GM23338 (cell line): ENCODE measurements around the gene CAMKV. TPM values are rescaled to one million over a fixed set of nuclear protein-coding genes. Genes with fewer than 3 reads are reported as not detected.

ENCODE experiments used
- ATAC-seq: fragments of 200-7000 bp; cut with Tn5 transposase; 3 replicates; pipeline ENCODE4 v1.9.1; 2020
- DNase-seq: peaks from one replicate; pipeline ENCODE4 v3.0.0-alpha.2; 2015; ENCODE audit warnings: low spot score
- H2AFZ ChIP-seq: fragments of 200-600 bp; sonication (generic); 2 replicates; pipeline ENCODE4 v1.8.0; 2016; ENCODE audit warnings: antibody characterized with exemption, mild to moderate bottlenecking, moderate library complexity
- H3F3A ChIP-seq: fragments of 200-600 bp; sonication (generic); replicated peaks from 2 replicates; pipeline ENCODE4 v1.8.0; 2017; ENCODE audit warnings: antibody characterized with exemption, mixed run types, low read depth
- H3K27ac ChIP-seq: fragments of 200-600 bp; sonication (generic); 2 replicates; pipeline ENCODE4 v1.6.1; 2016; ENCODE audit warnings: low read depth
- H3K27me3 ChIP-seq: fragments of 200-600 bp; sonication (generic); 2 replicates; pipeline ENCODE4 v1.8.0; 2016; ENCODE audit warnings: mild to moderate bottlenecking, mixed run types, moderate library complexity; ENCODE audit not compliant: insufficient read depth
- H3K36me3 ChIP-seq: fragments of 200-600 bp; sonication (generic); 2 replicates; pipeline ENCODE4 v1.8.0; 2016; ENCODE audit warnings: mild to moderate bottlenecking; ENCODE audit not compliant: insufficient read depth
- H3K4me1 ChIP-seq: fragments of 200-600 bp; sonication (generic); 2 replicates; pipeline ENCODE4 v1.8.0; 2016; ENCODE audit warnings: mild to moderate bottlenecking, moderate library complexity; ENCODE audit not compliant: insufficient read depth
- H3K4me2 ChIP-seq: fragments of 200-600 bp; sonication (generic); 2 replicates; pipeline ENCODE4 v1.7.1; 2017; ENCODE audit warnings: mixed run types
- H3K4me3 ChIP-seq: fragments of 200-600 bp; sonication (generic); 2 replicates; pipeline ENCODE4 v1.6.1; 2016; ENCODE audit warnings: mixed run types
- H3K79me2 ChIP-seq: fragments of 200-600 bp; sonication (generic); replicated peaks from 2 replicates; pipeline ENCODE4 v1.8.0; 2017; ENCODE audit warnings: mild to moderate bottlenecking; ENCODE audit not compliant: insufficient read depth
- H3K9me2 ChIP-seq: fragments of 200-600 bp; sonication (generic); 2 replicates; pipeline ENCODE4 v1.8.0; 2017; ENCODE audit not compliant: insufficient read depth
- H4K20me1 ChIP-seq: fragments of 200-600 bp; sonication (generic); replicated peaks from 2 replicates; pipeline ENCODE4 v1.8.0; 2017; ENCODE audit warnings: mild to moderate bottlenecking; ENCODE audit not compliant: insufficient read depth
- H3K27ac Mint-ChIP-seq: 2 replicates; pipeline ENCODE4 v1.8.0; 2020; ENCODE audit warnings: inconsistent platforms, mild to moderate bottlenecking, moderate library complexity, mixed read lengths
- H3K27me3 Mint-ChIP-seq: 3 replicates; pipeline ENCODE4 v1.8.0; 2022; ENCODE audit warnings: low read depth, mild to moderate bottlenecking, moderate library complexity, mixed read lengths, inconsistent platforms; ENCODE audit not compliant: insufficient read depth, poor library complexity
- H3K36me3 Mint-ChIP-seq: 3 replicates; pipeline ENCODE4 v1.8.0; 2021; ENCODE audit warnings: low read depth, mild to moderate bottlenecking, inconsistent platforms, moderate library complexity, mixed read lengths
- H3K4me1 Mint-ChIP-seq: 3 replicates; pipeline ENCODE4 v1.8.0; 2020; ENCODE audit warnings: mild to moderate bottlenecking, inconsistent platforms, mixed read lengths
- H3K4me3 Mint-ChIP-seq: 3 replicates; pipeline ENCODE4 v1.8.0; 2021; ENCODE audit warnings: moderate library complexity, mild to moderate bottlenecking, inconsistent platforms, mixed read lengths
- H3K9me3 Mint-ChIP-seq: 3 replicates; pipeline ENCODE4 v1.8.0; 2020; ENCODE audit warnings: moderate library complexity, mild to moderate bottlenecking, inconsistent platforms, mixed read lengths
- CREB1 ChIP-seq: fragments of 250-450 bp; sonication (Bioruptor Pico); IDR thresholded peaks from 2 replicates; pipeline ENCODE4 v1.5.0; 2020; ENCODE audit warnings: low read depth, mild to moderate bottlenecking, moderate library complexity
- CTCF ChIP-seq, 2 experiments: fragments of 200-600 bp in 1 of 2; sonication (generic) in 1 of 2; conservative IDR thresholded peaks; 2 replicates each; pipeline versions ENCODE4 v1.5.1 to v1.6.1; 2016 to 2017; ENCODE audit warnings: antibody characterized with exemption in 2 of 2, low read depth in 2 of 2, mild to moderate bottlenecking in 2 of 2, moderate library complexity in 1 of 2
- ETS1 ChIP-seq: IDR thresholded peaks from 2 replicates; pipeline ENCODE4 v1.6.1; 2016; ENCODE audit warnings: antibody characterized with exemption
- JUNB ChIP-seq: IDR thresholded peaks from one replicate; pipeline ENCODE4 v1.6.1; 2016; ENCODE audit warnings: antibody characterized with exemption; ENCODE audit not compliant: unreplicated experiment
- NANOG ChIP-seq: IDR thresholded peaks from 2 replicates; pipeline ENCODE4 v1.6.1; 2016; ENCODE audit warnings: antibody characterized with exemption, borderline replicate concordance
- POLR2AphosphoS5 ChIP-seq: IDR thresholded peaks from 2 replicates; pipeline ENCODE4 v1.6.1; 2016; ENCODE audit warnings: antibody characterized with exemption, low read depth
- STAT1 ChIP-seq: IDR thresholded peaks from one replicate; pipeline ENCODE4 v1.6.1; 2016; ENCODE audit warnings: antibody characterized with exemption; ENCODE audit not compliant: unreplicated experiment
- ZNF114 ChIP-seq: fragments of 250-450 bp; sonication (Bioruptor Pico); IDR thresholded peaks from 2 replicates; pipeline ENCODE4 v1.5.0; 2020; ENCODE audit warnings: mild to moderate bottlenecking, moderate library complexity
- ZNF331 ChIP-seq: fragments of 250-450 bp; sonication (Bioruptor Pico); IDR thresholded peaks from 2 replicates; pipeline ENCODE4 v1.5.0; 2020; ENCODE audit warnings: low read depth, mild to moderate bottlenecking, moderate library complexity
- ZNF462 ChIP-seq: fragments of 250-450 bp; sonication (Bioruptor Pico); IDR thresholded peaks from 2 replicates; pipeline ENCODE4 v1.5.0; 2020; ENCODE audit warnings: mild to moderate bottlenecking, moderate library complexity
- polyA plus RNA-seq: library from polyadenylated mRNA; unstranded; fragments of >200 nt; fragmentation: Nextera tagmentation; extraction: Ambion mirVana; gene quantifications from 2 replicates; pipeline ENCODE4 v1.2.1, GENCODE V29; 2016
- total RNA-seq: library from RNA; depleted of rRNA; stranded (reverse); fragments of >200 nt; shearing (Covaris generic); gene quantifications from 2 replicates; pipeline ENCODE4 v1.2.3, GENCODE V29; 2014

CAMKV gene
- total and polyA plus RNA-seq, 2 experiments from 2014 or later, result 38.3 to 80.1 TPM

GRCh38 chr3:49889296-49889695 is 19.6 kb upstream of the CAMKV start:
- H3K36me3 ChIP-seq, result no peaks in the 10 kb centered on the region
- no peaks in the 10 kb centered on the region for H3K36me3 Mint-ChIP-seq
- no peaks in the 10 kb centered on the region for H3F3A ChIP-seq
- H2AFZ ChIP-seq, result no peak overlapping the region
- TF ChIP-seq CREB1 (no peak), ZNF114 (no peak), CTCF (conservative IDR thresholded peaks at IDR 0.05; ENCODE audit: low read depth in 2 of 2) (no peak), NANOG (no peak), STAT1 (no peak)
- H3K4me3 Mint-ChIP-seq, result no peak overlapping the region
- no peaks in the 10 kb centered on the region for H3K79me2 ChIP-seq
- DNase-seq, result no peak
- no peaks in the 10 kb centered on the region for H4K20me1 ChIP-seq
- no peak overlapping the region for H3K27ac ChIP-seq
- H3K4me2 ChIP-seq, result no peak overlapping the region
- H3K9me3 Mint-ChIP-seq, result no peaks in the 10 kb centered on the region
- no peak overlapping the region for H3K4me3 ChIP-seq
- H3K9me2 ChIP-seq, result no peaks in the 10 kb centered on the region
- peaks cover 8% of the 10 kb centered on the region for H3K27me3 Mint-ChIP-seq
- H3K4me1 Mint-ChIP-seq, result no peaks in the 10 kb centered on the region
- H3K27ac Mint-ChIP-seq, result no peak overlapping the region
- no peaks in the 10 kb centered on the region for H3K4me1 ChIP-seq
- no peaks in the 10 kb centered on the region for H3K27me3 ChIP-seq
- no peak for ATAC-seq

GRCh38 chr3:49886922-49887265 is 17.2 kb upstream of the CAMKV start:
- Mint-ChIP-seq H3K36me3 (no peaks in the 10 kb centered on the region), H3K4me3 (no peak overlapping the region), H3K9me3 (no peaks in the 10 kb centered on the region), H3K27ac (no peak overlapping the region), H3K27me3 (peaks cover 17% of the 10 kb centered on the region), H3K4me1 (peaks cover 6% of the 10 kb centered on the region)
- Histone ChIP-seq H3K27me3 (no peaks in the 10 kb centered on the region), H3K27ac (no peak overlapping the region), H3K79me2 (no peaks in the 10 kb centered on the region), H3K4me3 (no peak overlapping the region), H2AFZ (no peak overlapping the region), H3K4me2 (no peak overlapping the region), H4K20me1 (no peaks in the 10 kb centered on the region), H3K9me2 (no peaks in the 10 kb centered on the region), H3F3A (0 out of 2 replicates have a peak, but pooled peaks cover 3% of the 10 kb centered on the region), H3K4me1 (peaks cover 6% of the 10 kb centered on the region), H3K36me3 (no peaks in the 10 kb centered on the region)
- DNase-seq, result no peak
- ATAC-seq, result no peak
- TF ChIP-seq POLR2AphosphoS5, result no peak
- TF ChIP-seq JUNB, result no peak
- no peak for TF ChIP-seq STAT1
- TF ChIP-seq ZNF462 (CRISPR knock-in tag), result no peak
- TF ChIP-seq NANOG, result no peak
- no peak for TF ChIP-seq CTCF (conservative IDR thresholded peaks at IDR 0.05; ENCODE audit: low read depth in 2 of 2)
- TF ChIP-seq ZNF331 (CRISPR knock-in tag), result no peak
- no peak for TF ChIP-seq ETS1
